ENCODE data around the gene NID1.

DNA sequence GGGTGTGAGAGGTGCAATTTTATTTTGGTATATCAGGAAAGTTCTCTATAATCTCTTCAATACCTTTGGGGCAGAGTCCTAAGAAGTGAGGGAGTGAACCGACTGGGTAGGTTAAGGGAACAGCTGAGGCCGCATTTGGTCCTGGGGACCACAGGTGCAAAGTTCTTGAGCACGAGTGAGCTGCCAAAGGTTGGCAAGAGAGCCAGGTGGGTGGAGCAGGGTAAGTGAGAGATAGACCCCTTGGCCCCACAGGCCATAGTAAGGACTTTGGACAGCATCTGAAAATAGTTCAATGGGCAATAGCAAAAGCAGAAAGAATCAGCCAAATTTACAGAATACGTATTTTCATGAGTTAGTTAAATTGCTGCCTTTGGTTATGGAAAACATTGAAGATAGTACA lies 11.0 kb upstream of the NID1 start:
- TF ChIP-seq, protein P1, sequence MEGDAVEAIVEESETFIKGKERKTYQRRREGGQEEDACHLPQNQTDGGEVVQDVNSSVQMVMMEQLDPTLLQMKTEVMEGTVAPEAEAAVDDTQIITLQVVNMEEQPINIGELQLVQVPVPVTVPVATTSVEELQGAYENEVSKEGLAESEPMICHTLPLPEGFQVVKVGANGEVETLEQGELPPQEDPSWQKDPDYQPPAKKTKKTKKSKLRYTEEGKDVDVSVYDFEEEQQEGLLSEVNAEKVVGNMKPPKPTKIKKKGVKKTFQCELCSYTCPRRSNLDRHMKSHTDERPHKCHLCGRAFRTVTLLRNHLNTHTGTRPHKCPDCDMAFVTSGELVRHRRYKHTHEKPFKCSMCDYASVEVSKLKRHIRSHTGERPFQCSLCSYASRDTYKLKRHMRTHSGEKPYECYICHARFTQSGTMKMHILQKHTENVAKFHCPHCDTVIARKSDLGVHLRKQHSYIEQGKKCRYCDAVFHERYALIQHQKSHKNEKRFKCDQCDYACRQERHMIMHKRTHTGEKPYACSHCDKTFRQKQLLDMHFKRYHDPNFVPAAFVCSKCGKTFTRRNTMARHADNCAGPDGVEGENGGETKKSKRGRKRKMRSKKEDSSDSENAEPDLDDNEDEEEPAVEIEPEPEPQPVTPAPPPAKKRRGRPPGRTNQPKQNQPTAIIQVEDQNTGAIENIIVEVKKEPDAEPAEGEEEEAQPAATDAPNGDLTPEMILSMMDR (IDR thresholded peaks at IDR 0.05; ENCODE audit: low read depth, low read length, missing input control), result no peak
- no peak for TF ChIP-seq EGR1 (IDR thresholded peaks at IDR 0.05; ENCODE audit: low read depth in 2 of 2)
- TF ChIP-seq, protein P2, sequence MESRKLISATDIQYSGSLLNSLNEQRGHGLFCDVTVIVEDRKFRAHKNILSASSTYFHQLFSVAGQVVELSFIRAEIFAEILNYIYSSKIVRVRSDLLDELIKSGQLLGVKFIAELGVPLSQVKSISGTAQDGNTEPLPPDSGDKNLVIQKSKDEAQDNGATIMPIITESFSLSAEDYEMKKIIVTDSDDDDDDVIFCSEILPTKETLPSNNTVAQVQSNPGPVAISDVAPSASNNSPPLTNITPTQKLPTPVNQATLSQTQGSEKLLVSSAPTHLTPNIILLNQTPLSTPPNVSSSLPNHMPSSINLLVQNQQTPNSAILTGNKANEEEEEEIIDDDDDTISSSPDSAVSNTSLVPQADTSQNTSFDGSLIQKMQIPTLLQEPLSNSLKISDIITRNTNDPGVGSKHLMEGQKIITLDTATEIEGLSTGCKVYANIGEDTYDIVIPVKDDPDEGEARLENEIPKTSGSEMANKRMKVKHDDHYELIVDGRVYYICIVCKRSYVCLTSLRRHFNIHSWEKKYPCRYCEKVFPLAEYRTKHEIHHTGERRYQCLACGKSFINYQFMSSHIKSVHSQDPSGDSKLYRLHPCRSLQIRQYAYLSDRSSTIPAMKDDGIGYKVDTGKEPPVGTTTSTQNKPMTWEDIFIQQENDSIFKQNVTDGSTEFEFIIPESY (IDR thresholded peaks at IDR 0.05), result peak; percentile 67
- TF ChIP-seq, protein P3, sequence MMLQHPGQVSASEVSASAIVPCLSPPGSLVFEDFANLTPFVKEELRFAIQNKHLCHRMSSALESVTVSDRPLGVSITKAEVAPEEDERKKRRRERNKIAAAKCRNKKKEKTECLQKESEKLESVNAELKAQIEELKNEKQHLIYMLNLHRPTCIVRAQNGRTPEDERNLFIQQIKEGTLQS (IDR thresholded peaks at IDR 0.05), result peak; percentile 63
- TF ChIP-seq, protein P4, sequence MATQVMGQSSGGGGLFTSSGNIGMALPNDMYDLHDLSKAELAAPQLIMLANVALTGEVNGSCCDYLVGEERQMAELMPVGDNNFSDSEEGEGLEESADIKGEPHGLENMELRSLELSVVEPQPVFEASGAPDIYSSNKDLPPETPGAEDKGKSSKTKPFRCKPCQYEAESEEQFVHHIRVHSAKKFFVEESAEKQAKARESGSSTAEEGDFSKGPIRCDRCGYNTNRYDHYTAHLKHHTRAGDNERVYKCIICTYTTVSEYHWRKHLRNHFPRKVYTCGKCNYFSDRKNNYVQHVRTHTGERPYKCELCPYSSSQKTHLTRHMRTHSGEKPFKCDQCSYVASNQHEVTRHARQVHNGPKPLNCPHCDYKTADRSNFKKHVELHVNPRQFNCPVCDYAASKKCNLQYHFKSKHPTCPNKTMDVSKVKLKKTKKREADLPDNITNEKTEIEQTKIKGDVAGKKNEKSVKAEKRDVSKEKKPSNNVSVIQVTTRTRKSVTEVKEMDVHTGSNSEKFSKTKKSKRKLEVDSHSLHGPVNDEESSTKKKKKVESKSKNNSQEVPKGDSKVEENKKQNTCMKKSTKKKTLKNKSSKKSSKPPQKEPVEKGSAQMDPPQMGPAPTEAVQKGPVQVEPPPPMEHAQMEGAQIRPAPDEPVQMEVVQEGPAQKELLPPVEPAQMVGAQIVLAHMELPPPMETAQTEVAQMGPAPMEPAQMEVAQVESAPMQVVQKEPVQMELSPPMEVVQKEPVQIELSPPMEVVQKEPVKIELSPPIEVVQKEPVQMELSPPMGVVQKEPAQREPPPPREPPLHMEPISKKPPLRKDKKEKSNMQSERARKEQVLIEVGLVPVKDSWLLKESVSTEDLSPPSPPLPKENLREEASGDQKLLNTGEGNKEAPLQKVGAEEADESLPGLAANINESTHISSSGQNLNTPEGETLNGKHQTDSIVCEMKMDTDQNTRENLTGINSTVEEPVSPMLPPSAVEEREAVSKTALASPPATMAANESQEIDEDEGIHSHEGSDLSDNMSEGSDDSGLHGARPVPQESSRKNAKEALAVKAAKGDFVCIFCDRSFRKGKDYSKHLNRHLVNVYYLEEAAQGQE (IDR thresholded peaks at IDR 0.05), result peak; percentile 44
